ENCODE results near the gene ATXN1.

- TF ChIP-seq CTCF (IDR thresholded peaks at IDR 0.05; ENCODE audit: insufficient read depth, low read length, poor library complexity, severe bottlenecking): no peak
- no peak for TF ChIP-seq EZH2phosphoT487 (conservative IDR thresholded peaks at IDR 0.05; ENCODE audit: low read length)
Measured at GRCh38 chr6:16568128-16568527, 193.1 kb downstream of the ATXN1 start.
